ENCODE measurements around the gene RNF7. TPM values are rescaled to one million over a fixed set of nuclear protein-coding genes. Genes with fewer than 3 reads are reported as not detected.

RNF7 gene
- total and polyA plus RNA-seq, 4 donors = 37.5 to 148 (median 109) TPM

GRCh38 chr3:141773676-141774075 lies 35.6 kb downstream of the RNF7 start:
- 90% methylated on average over 5 of the region's 6 CpGs for WGBS (ENCODE audit: insufficient coverage)
- Histone ChIP-seq H3K27me3 (ENCODE audit: control insufficient read depth, insufficient read depth, low read length) (no peaks in the 10 kb centered on the region), H3K9me3 (ENCODE audit: control insufficient read depth, insufficient read depth, low read length) (no peaks in the 10 kb centered on the region), H3K36me3 (ENCODE audit: control insufficient read depth, insufficient read depth, low read length) (no peaks in the 10 kb centered on the region), H3K4me1 (ENCODE audit: control insufficient read depth, insufficient read depth, low read length) (no peaks in the 10 kb centered on the region), H3K27ac (ENCODE audit: low read depth, low read length) (no peak overlapping the region), H3K4me3 (ENCODE audit: low read depth, low read length) (no peak overlapping the region)
- DNase-seq (ENCODE audit: low read depth in 4 of 6, low spot score in 6 of 6) = no peak

- Histone ChIP-seq H3K27ac (ENCODE audit: low read depth, low read length) (no peak overlapping the region), H3K9me3 (ENCODE audit: control insufficient read depth, insufficient read depth, low read length) (no peaks in the 10 kb centered on the region), H3K4me1 (ENCODE audit: control insufficient read depth, insufficient read depth, low read length) (no peaks in the 10 kb centered on the region), H3K27me3 (ENCODE audit: control insufficient read depth, insufficient read depth, low read length) (no peaks in the 10 kb centered on the region), H3K36me3 (ENCODE audit: control insufficient read depth, insufficient read depth, low read length) (no peaks in the 10 kb centered on the region), H3K4me3 (ENCODE audit: low read depth, low read length) (no peak overlapping the region)
- no peak for DNase-seq (ENCODE audit: low read depth in 4 of 6, low spot score in 6 of 6)
- WGBS (ENCODE audit: insufficient coverage) = 99% methylated on average over 9 of the region's 14 CpGs
Measured at GRCh38 chr3:141776376-141776775, 38.3 kb downstream of the RNF7 start.

DNA sequence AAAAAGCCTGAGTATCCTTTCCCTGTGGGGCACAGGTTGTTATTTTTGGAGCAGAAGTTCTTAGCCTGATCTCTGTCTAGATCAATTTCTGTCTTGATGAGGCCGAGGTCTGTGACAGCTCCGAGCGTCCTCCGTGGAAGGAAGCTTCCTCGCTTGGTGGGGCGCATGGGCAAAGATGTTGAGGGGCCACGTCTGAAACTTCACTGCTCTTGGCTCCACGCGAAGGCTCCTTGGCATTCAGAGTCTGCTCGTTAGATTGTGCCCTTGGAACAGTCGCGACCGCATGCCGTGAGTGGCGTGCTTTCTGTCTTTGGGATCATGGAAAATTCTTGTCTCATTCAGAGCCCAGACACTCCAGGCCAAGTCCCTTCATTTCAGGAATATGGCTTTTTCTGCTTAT lies 38.8 kb downstream of the RNF7 start:
- H3K27me3 ChIP-seq (ENCODE audit: control insufficient read depth, insufficient read depth, low read length) = no peaks in the 10 kb centered on the region
- no peaks in the 10 kb centered on the region for H3K4me1 ChIP-seq (ENCODE audit: control insufficient read depth, insufficient read depth, low read length)
- H3K4me3 ChIP-seq (ENCODE audit: low read depth, low read length) = no peak overlapping the region
- no peaks in the 10 kb centered on the region for H3K9me3 ChIP-seq (ENCODE audit: control insufficient read depth, insufficient read depth, low read length)
- H3K36me3 ChIP-seq (ENCODE audit: control insufficient read depth, insufficient read depth, low read length) = no peaks in the 10 kb centered on the region
- WGBS (ENCODE audit: insufficient coverage) = 75% methylated on average over 9 of the region's 15 CpGs
- no peak overlapping the region for H3K27ac ChIP-seq (ENCODE audit: low read depth, low read length)
- no peak for DNase-seq (ENCODE audit: low read depth in 4 of 6, low spot score in 6 of 6)

DNA sequence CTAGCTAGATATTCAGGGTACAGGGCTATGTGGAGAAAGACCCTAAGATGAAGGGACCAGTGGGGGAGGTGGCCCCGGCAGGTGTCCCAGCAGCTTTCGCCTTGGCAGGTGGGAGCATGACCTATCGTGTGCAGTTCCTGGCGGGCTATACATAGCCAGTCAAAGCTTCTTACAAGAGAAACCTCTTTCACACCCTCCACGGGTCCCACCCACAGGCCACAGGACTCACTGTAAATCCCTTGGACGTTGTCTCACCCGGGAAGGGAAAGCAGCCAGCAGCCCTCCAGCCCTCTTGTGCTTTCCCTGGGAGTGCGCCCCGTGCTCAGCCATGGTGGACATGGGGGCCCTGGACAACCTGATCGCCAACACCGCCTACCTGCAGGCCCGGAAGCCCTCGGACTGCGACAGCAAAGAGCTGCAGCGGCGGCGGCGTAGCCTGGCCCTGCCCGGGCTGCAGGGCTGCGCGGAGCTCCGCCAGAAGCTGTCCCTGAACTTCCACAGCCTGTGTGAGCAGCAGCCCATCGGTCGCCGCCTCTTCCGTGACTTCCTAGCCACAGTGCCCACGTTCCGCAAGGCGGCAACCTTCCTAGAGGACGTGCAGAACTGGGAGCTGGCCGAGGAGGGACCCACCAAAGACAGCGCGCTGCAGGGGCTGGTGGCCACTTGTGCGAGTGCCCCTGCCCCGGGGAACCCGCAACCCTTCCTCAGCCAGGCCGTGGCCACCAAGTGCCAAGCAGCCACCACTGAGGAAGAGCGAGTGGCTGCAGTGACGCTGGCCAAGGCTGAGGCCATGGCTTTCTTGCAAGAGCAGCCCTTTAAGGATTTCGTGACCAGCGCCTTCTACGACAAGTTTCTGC lies 40.1 kb downstream of the RNF7 start:
- WGBS (ENCODE audit: insufficient coverage) = 94% methylated on average over 41 of the region's 42 CpGs
- Histone ChIP-seq H3K36me3 (ENCODE audit: control insufficient read depth, insufficient read depth, low read length) (no peaks in the 10 kb centered on the region), H3K27ac (ENCODE audit: low read depth, low read length) (no peak overlapping the region), H3K4me1 (ENCODE audit: control insufficient read depth, insufficient read depth, low read length) (no peaks in the 10 kb centered on the region), H3K9me3 (ENCODE audit: control insufficient read depth, insufficient read depth, low read length) (peaks cover 2% of the 10 kb centered on the region), H3K27me3 (ENCODE audit: control insufficient read depth, insufficient read depth, low read length) (no peaks in the 10 kb centered on the region), H3K4me3 (ENCODE audit: low read depth, low read length) (no peak overlapping the region)
- DNase-seq (ENCODE audit: low read depth in 4 of 6, low spot score in 6 of 6) = no peak

GRCh38 chr3:141779667-141780066 lies 41.6 kb downstream of the RNF7 start:
- H3K36me3 ChIP-seq (ENCODE audit: control insufficient read depth, insufficient read depth, low read length) = no peaks in the 10 kb centered on the region
- H3K27ac ChIP-seq (ENCODE audit: low read depth, low read length) = no peak overlapping the region
- no peaks in the 10 kb centered on the region for H3K4me1 ChIP-seq (ENCODE audit: control insufficient read depth, insufficient read depth, low read length)
- H3K9me3 ChIP-seq (ENCODE audit: control insufficient read depth, insufficient read depth, low read length) = peaks cover 2% of the 10 kb centered on the region
- H3K4me3 ChIP-seq (ENCODE audit: low read depth, low read length) = no peak overlapping the region
- H3K27me3 ChIP-seq (ENCODE audit: control insufficient read depth, insufficient read depth, low read length) = no peaks in the 10 kb centered on the region
- 100% methylated on average over 1 of the region's 1 CpG for WGBS (ENCODE audit: insufficient coverage)
- no peak for DNase-seq (ENCODE audit: low read depth in 4 of 6, low spot score in 6 of 6)

DNA sequence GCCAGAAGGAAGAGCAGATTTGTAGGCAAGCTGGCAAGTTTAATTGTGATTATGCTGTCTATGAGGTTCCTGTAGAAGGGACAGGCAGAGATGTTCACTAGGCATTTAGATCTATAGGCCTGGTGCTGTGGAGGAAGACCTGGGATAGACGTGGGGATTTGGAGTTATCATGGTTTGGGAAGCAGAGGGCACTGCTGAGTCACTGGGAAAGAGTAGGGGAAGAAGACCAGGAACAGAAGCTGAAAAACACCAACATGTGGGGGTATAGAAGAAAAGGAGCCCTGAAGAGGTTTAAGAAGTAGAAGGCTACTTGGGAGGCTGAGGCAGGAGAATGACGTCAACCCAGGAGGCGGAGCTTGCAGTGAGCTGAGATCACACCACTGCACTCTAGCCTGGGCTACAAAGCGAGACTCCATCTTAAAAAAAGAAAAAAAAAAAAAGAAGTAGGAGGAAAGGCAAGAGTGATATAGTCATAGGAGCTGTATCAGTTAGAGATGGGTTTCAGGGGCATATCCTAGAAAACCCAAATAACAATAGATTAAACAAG lies 44.4 kb downstream of the RNF7 start:
- Histone ChIP-seq H3K4me1 (ENCODE audit: control insufficient read depth, insufficient read depth, low read length) (no peaks in the 10 kb centered on the region), H3K27me3 (ENCODE audit: control insufficient read depth, insufficient read depth, low read length) (no peaks in the 10 kb centered on the region)
- 56% methylated on average over 1 of the region's 4 CpGs for WGBS (ENCODE audit: insufficient coverage)

DNA sequence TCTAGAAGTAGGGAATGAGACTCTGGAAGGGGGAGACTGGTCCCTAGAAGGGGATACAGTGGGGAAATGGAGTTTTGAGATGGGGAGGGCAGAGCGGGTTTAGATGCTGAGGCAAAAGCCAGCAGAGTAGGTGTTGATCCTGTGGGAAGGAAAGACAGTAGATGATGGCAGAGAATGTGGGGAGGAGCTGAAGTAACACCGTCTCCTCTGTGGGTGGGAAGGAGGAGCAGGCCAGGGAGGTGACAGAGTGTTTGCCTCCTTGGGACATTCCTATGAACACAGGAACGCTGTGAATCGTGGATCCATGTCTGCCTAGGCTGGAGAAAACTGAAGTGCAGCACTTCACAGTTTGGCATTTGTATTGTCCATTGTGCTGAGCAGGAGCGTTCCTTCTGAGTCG lies 45.5 kb downstream of the RNF7 start:
- H3K27me3 ChIP-seq (ENCODE audit: control insufficient read depth, insufficient read depth, low read length) = no peaks in the 10 kb centered on the region
- H3K36me3 ChIP-seq (ENCODE audit: control insufficient read depth, insufficient read depth, low read length) = no peaks in the 10 kb centered on the region
- peaks cover 2% of the 10 kb centered on the region for H3K9me3 ChIP-seq (ENCODE audit: control insufficient read depth, insufficient read depth, low read length)
- H3K27ac ChIP-seq (ENCODE audit: low read depth, low read length) = no peak overlapping the region
- DNase-seq (ENCODE audit: low read depth in 4 of 6, low spot score in 6 of 6) = no peak
- no peak overlapping the region for H3K4me3 ChIP-seq (ENCODE audit: low read depth, low read length)
- no peaks in the 10 kb centered on the region for H3K4me1 ChIP-seq (ENCODE audit: control insufficient read depth, insufficient read depth, low read length)
- WGBS (ENCODE audit: insufficient coverage) = 84% methylated on average over 6 of the region's 6 CpGs

More for the DNA sequence above, 44.4 kb downstream of the RNF7 start:
- no peak overlapping the region for H3K4me3 ChIP-seq (ENCODE audit: low read depth, low read length)
- H3K36me3 ChIP-seq (ENCODE audit: control insufficient read depth, insufficient read depth, low read length) = no peaks in the 10 kb centered on the region
- H3K27ac ChIP-seq (ENCODE audit: low read depth, low read length) = no peak overlapping the region
- peaks cover 2% of the 10 kb centered on the region for H3K9me3 ChIP-seq (ENCODE audit: control insufficient read depth, insufficient read depth, low read length)
- no peak for DNase-seq (ENCODE audit: low read depth in 4 of 6, low spot score in 6 of 6)

DNA sequence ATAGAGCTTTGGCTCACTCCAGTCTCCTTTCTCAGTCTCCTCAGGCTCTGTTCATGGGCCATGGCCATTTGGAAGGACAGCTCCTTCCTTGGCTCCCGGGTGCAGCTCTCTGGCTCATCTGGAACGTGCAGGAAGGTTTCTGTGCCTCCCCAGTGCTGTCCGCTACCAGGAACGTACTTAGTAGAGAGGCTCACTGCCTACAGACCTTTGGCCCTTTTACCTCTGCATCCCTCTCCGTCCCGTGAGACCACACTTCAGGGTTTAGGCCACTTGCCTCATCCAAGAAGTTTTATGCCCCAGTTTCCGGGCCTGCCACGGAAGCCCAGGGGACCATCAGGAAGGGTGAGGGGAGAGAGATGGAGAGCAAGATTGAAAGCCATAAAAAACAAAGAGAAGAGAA lies 46.0 kb downstream of the RNF7 start:
- Histone ChIP-seq H3K4me3 (ENCODE audit: low read depth, low read length) (no peak overlapping the region), H3K9me3 (ENCODE audit: control insufficient read depth, insufficient read depth, low read length) (peaks cover 2% of the 10 kb centered on the region), H3K4me1 (ENCODE audit: control insufficient read depth, insufficient read depth, low read length) (no peaks in the 10 kb centered on the region), H3K36me3 (ENCODE audit: control insufficient read depth, insufficient read depth, low read length) (no peaks in the 10 kb centered on the region), H3K27me3 (ENCODE audit: control insufficient read depth, insufficient read depth, low read length) (no peaks in the 10 kb centered on the region), H3K27ac (ENCODE audit: low read depth, low read length) (no peak overlapping the region)
- WGBS (ENCODE audit: insufficient coverage) = 86% methylated on average over 6 of the region's 8 CpGs
- DNase-seq (ENCODE audit: low read depth in 4 of 6, low spot score in 6 of 6) = no peak

DNA sequence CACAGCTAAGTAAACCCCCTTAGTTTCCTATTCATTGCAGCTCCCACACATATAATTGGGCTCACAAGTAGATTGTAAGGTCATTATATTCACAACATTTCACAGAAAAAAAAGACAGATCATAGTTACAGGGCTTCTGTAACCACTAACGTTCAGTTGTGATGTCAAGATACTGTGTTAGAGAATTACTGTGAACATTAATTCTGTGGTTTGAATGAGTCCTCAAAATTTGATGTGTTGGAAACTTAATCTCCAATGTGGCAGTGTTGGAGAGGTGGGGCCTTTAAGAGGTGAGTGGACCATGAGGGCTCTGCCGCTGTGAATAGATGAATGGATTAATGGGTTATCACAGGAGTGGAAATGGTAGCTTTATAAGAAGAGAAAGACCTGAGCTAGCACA lies 46.4 kb downstream of the RNF7 start:
- 20% methylated on average over 1 of the region's 2 CpGs for WGBS (ENCODE audit: insufficient coverage)
- Histone ChIP-seq H3K36me3 (ENCODE audit: control insufficient read depth, insufficient read depth, low read length) (no peaks in the 10 kb centered on the region), H3K4me3 (ENCODE audit: low read depth, low read length) (no peak overlapping the region), H3K9me3 (ENCODE audit: control insufficient read depth, insufficient read depth, low read length) (peaks cover 2% of the 10 kb centered on the region), H3K27ac (ENCODE audit: low read depth, low read length) (no peak overlapping the region), H3K4me1 (ENCODE audit: control insufficient read depth, insufficient read depth, low read length) (no peaks in the 10 kb centered on the region), H3K27me3 (ENCODE audit: control insufficient read depth, insufficient read depth, low read length) (no peaks in the 10 kb centered on the region)
- no peak for DNase-seq (ENCODE audit: low read depth in 4 of 6, low spot score in 6 of 6)

DNA sequence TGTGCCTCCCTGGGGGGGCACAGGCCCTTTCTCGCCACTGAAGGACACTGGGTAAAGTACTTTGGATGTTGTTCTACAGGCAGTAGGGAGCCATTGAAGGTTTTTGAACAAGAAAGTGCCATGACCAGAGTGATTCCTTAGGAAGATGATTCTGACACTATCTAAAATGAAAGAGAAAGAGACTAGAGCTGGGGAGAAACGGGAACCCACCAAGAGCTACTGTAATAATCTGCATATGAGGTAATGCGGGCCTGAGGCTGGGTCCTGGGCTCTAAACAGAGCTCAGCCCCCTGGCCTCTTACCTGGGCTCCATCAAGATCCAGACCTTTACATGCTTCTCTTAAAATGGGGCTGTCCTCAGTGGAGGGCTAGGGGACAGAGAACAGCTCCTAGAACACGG lies 50.1 kb downstream of the RNF7 start:
- Histone ChIP-seq H3K27ac (ENCODE audit: low read depth, low read length) (no peak overlapping the region), H3K4me1 (ENCODE audit: control insufficient read depth, insufficient read depth, low read length) (no peaks in the 10 kb centered on the region), H3K4me3 (ENCODE audit: low read depth, low read length) (no peak overlapping the region), H3K36me3 (ENCODE audit: control insufficient read depth, insufficient read depth, low read length) (no peaks in the 10 kb centered on the region), H3K9me3 (ENCODE audit: control insufficient read depth, insufficient read depth, low read length) (no peaks in the 10 kb centered on the region), H3K27me3 (ENCODE audit: control insufficient read depth, insufficient read depth, low read length) (no peaks in the 10 kb centered on the region)
- DNase-seq (ENCODE audit: low read depth in 4 of 6, low spot score in 6 of 6) = no peak
- 97% methylated on average over 3 of the region's 4 CpGs for WGBS (ENCODE audit: insufficient coverage)

All from spinal cord (tissue), 10 donors.